ENCODE results near the gene CA4.
"Not testable (repeated sequence)": the region's sequence is repeated elsewhere in the genome, so short reads cannot be mapped to it uniquely, and the experiment has no call there.

Gene CA4

GRCh38 chr17:60149691-60150582, at the start of gene CA4:
Gene CA4 (plus strand): TSS chr17:60149973. CDS start chr17:60150035, 62 bp downstream.
- no peak for DNase-seq

- DNase-seq, result not testable (repeated sequence)
These were observed 49.2 kb upstream of the CA4 start for GRCh38 chr17:60100577-60100976.

- not testable (repeated sequence) for DNase-seq
These were observed 47.6 kb upstream of the CA4 start for GRCh38 chr17:60102015-60102631.

- DNase-seq, result no peak
These were observed 47.1 kb upstream of the CA4 start for GRCh38 chr17:60102632-60103096.

GRCh38 chr17:60103957-60104356, 45.8 kb upstream of the CA4 start:
- no peak for DNase-seq

GRCh38 chr17:60106340-60107059, 43.3 kb upstream of the CA4 start:
- no peak for DNase-seq

- DNase-seq, result no peak
These were observed 42.1 kb upstream of the CA4 start for GRCh38 chr17:60107526-60108257.

GRCh38 chr17:60108309-60108708, 41.5 kb upstream of the CA4 start:
- DNase-seq, result not testable (repeated sequence)

GRCh38 chr17:60108712-60109111, 41.1 kb upstream of the CA4 start:
- no peak for DNase-seq

GRCh38 chr17:60109161-60109560, 40.6 kb upstream of the CA4 start:
- no peak for DNase-seq

GRCh38 chr17:60110586-60110985, 39.2 kb upstream of the CA4 start:
- no peak for DNase-seq

GRCh38 chr17:60111661-60112060, 38.1 kb upstream of the CA4 start:
- DNase-seq, result not testable (repeated sequence)

- not testable (repeated sequence) for DNase-seq
These were observed 34.4 kb upstream of the CA4 start for GRCh38 chr17:60115364-60115763.

- DNase-seq, result not testable (repeated sequence)
These were observed 33.6 kb upstream of the CA4 start for GRCh38 chr17:60116196-60116595.

- not testable (repeated sequence) for DNase-seq
These were observed 30.6 kb upstream of the CA4 start for GRCh38 chr17:60119162-60119561.

GRCh38 chr17:60119807-60120748, 29.7 kb upstream of the CA4 start:
- not testable (repeated sequence) for DNase-seq

- DNase-seq, result no peak
These were observed 22.4 kb upstream of the CA4 start for GRCh38 chr17:60127068-60128064.

- no peak for DNase-seq
These were observed 21.5 kb upstream of the CA4 start for GRCh38 chr17:60128171-60128859.

GRCh38 chr17:60129164-60129563, 20.6 kb upstream of the CA4 start:
- no peak for DNase-seq

Measured in midbrain (tissue), 1 donor.